MM.1S (cell line): Measurements from ENCODE around the gene ZFP36L2.

Experiments
- CTCF ChIP-seq: fragments of 300-600 bp; sonication (generic); IDR thresholded peaks from 2 replicates; pipeline ENCODE4 v1.5.1; 2016; ENCODE audit warnings: antibody characterized with exemption, low read length, mixed read lengths
- EZH2 ChIP-seq: fragments of 300-600 bp; sonication (generic); optimal IDR thresholded peaks from 2 replicates; pipeline ENCODE3; 2017; ENCODE audit warnings: low read depth, mild to moderate bottlenecking, antibody characterized with exemption, low read length, mixed read lengths
- EZH2phosphoT487 ChIP-seq: fragments of 300-600 bp; sonication (generic); IDR thresholded peaks from 2 replicates; pipeline ENCODE4 v1.6.1; 2018; ENCODE audit warnings: antibody characterized with exemption, low read length

- no peak for TF ChIP-seq CTCF
- no peak for TF ChIP-seq EZH2
- no peak for TF ChIP-seq EZH2phosphoT487
Observed at GRCh38 chr2:43175876-43176275, 50.5 kb downstream of the ZFP36L2 start.
